Measurements from ENCODE around the gene ATXN10. TPM values are rescaled to one million over a fixed set of nuclear protein-coding genes. Genes with fewer than 3 reads are reported as not detected.
A peak's percentile ranks its signal among the peaks of the same experiment; 100 is the strongest.

The ATXN10 gene
- total RNA-seq, 1 donor from 2014 or later, result 232 TPM

GRCh38 chr22:45632791-45633515 is 38.7 kb upstream of the ATXN10 start:
- Mint-ChIP-seq H3K36me3 (ENCODE audit: low read depth) (no peaks in the 10 kb centered on the region), H3K4me3 (no peak overlapping the region), H3K27ac (ENCODE audit: unreplicated experiment) (no peak overlapping the region), H3K27me3 (ENCODE audit: low read depth) (peaks cover 43% of the 10 kb centered on the region), H3K9me3 (no peaks in the 10 kb centered on the region), H3K4me1 (peaks cover 24% of the 10 kb centered on the region)
- no peak for DNase-seq (ENCODE audit: low read depth, low spot score)
- TF ChIP-seq CTCF (conservative IDR thresholded peaks at IDR 0.05), result no peak

GRCh38 chr22:45636683-45637082 is 35.0 kb upstream of the ATXN10 start:
- H3K4me1 Mint-ChIP-seq, result peaks cover 16% of the 10 kb centered on the region
- H3K27ac Mint-ChIP-seq (ENCODE audit: unreplicated experiment), result no peak overlapping the region

GRCh38 chr22:45638197-45638596 is 33.4 kb upstream of the ATXN10 start:
- H3K4me1 Mint-ChIP-seq, result peaks cover 5% of the 10 kb centered on the region
- H3K27me3 Mint-ChIP-seq (ENCODE audit: low read depth), result peaks cover 40% of the 10 kb centered on the region
- TF ChIP-seq CTCF (conservative IDR thresholded peaks at IDR 0.05), result no peak

More at GRCh38 chr22:45636683-45637082, 35.0 kb upstream of the ATXN10 start:
- no peak for TF ChIP-seq CTCF (conservative IDR thresholded peaks at IDR 0.05)
- Mint-ChIP-seq H3K36me3 (ENCODE audit: low read depth) (no peaks in the 10 kb centered on the region), H3K4me3 (no peak overlapping the region), H3K9me3 (no peaks in the 10 kb centered on the region), H3K27me3 (ENCODE audit: low read depth) (peaks cover 38% of the 10 kb centered on the region)
- no peak for DNase-seq (ENCODE audit: low read depth, low spot score)

GRCh38 chr22:45638834-45639746 is 32.5 kb upstream of the ATXN10 start:
- H3K4me3 Mint-ChIP-seq, result no peak overlapping the region
- H3K36me3 Mint-ChIP-seq (ENCODE audit: low read depth), result no peaks in the 10 kb centered on the region
- TF ChIP-seq CTCF (conservative IDR thresholded peaks at IDR 0.05), result no peak
- H3K27me3 Mint-ChIP-seq (ENCODE audit: low read depth), result peaks cover 32% of the 10 kb centered on the region
- H3K9me3 Mint-ChIP-seq, result no peaks in the 10 kb centered on the region
- no peak for DNase-seq (ENCODE audit: low read depth, low spot score)
- no peak overlapping the region for H3K27ac Mint-ChIP-seq (ENCODE audit: unreplicated experiment)
- no peaks in the 10 kb centered on the region for H3K4me1 Mint-ChIP-seq

More at GRCh38 chr22:45638197-45638596, 33.4 kb upstream of the ATXN10 start:
- no peak for DNase-seq (ENCODE audit: low read depth, low spot score)
- no peak overlapping the region for H3K4me3 Mint-ChIP-seq
- H3K27ac Mint-ChIP-seq (ENCODE audit: unreplicated experiment), result no peak overlapping the region
- H3K36me3 Mint-ChIP-seq (ENCODE audit: low read depth), result no peaks in the 10 kb centered on the region
- no peaks in the 10 kb centered on the region for H3K9me3 Mint-ChIP-seq

GRCh38 chr22:45639747-45640102 is 31.9 kb upstream of the ATXN10 start:
- Mint-ChIP-seq H3K4me1 (no peaks in the 10 kb centered on the region), H3K4me3 (no peak overlapping the region), H3K36me3 (ENCODE audit: low read depth) (no peaks in the 10 kb centered on the region), H3K27me3 (ENCODE audit: low read depth) (peaks cover 38% of the 10 kb centered on the region), H3K27ac (ENCODE audit: unreplicated experiment) (peak overlapping the region; percentile 91), H3K9me3 (no peaks in the 10 kb centered on the region)
- no peak for DNase-seq (ENCODE audit: low read depth, low spot score)
- no peak for TF ChIP-seq CTCF (conservative IDR thresholded peaks at IDR 0.05)
